ENCODE data around the gene CAPN9.

DNA sequence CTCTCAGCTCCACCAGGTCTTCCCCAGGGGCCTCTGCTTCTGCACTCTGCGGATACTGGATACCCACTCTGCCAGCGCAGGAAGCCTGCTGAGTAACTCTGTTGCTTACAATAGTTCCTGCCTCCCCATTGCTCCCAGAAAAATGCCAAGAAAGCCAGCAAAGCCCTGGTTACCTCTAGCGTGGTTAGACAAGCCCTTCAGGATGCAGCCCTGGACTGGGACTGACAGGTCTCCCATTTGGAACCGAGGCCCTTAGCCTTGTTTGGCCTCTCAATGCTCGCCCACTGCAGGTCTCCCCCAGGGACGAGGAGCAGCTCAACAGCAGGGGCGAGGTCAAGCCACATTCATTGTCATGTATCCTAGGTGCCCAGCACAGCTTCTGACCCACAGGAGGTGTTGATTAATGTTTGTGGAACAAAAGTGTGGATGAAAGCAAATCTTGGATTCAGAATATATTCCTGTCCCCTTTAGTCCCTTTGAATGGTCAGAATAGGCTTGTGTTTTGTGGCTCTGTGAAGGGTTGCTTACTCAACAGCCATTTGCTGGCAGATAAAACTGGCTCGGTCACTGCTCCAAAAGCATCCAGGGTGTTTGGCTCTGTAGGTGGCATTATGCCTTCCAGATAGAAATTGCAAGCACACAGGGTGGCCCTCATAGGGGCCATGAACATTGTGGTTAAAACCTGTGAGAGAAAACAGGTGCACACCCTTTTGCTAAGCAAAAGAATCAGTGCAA, 62.2 kb downstream of the CAPN9 start:
- no peak for TF ChIP-seq EZH2 (IDR thresholded peaks at IDR 0.05; ENCODE audit: borderline replicate concordance, low read length)
- TF ChIP-seq, protein P1, sequence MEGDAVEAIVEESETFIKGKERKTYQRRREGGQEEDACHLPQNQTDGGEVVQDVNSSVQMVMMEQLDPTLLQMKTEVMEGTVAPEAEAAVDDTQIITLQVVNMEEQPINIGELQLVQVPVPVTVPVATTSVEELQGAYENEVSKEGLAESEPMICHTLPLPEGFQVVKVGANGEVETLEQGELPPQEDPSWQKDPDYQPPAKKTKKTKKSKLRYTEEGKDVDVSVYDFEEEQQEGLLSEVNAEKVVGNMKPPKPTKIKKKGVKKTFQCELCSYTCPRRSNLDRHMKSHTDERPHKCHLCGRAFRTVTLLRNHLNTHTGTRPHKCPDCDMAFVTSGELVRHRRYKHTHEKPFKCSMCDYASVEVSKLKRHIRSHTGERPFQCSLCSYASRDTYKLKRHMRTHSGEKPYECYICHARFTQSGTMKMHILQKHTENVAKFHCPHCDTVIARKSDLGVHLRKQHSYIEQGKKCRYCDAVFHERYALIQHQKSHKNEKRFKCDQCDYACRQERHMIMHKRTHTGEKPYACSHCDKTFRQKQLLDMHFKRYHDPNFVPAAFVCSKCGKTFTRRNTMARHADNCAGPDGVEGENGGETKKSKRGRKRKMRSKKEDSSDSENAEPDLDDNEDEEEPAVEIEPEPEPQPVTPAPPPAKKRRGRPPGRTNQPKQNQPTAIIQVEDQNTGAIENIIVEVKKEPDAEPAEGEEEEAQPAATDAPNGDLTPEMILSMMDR (IDR thresholded peaks at IDR 0.05; ENCODE audit: low read length): no peak

Data from OCI-LY1 (cell line).